H1 (cell line): ENCODE measurements around the gene CCDC174. TPM values are rescaled to one million over a fixed set of nuclear protein-coding genes. Genes with fewer than 3 reads are reported as not detected.

Experiments used
- ASH2L ChIP-seq: fragments of 200-600, 300-600 bp; sonication (generic); IDR thresholded peaks from one replicate; pipeline ENCODE4 v1.7.1; 2017; ENCODE audit warnings: low read length
- CHD2 ChIP-seq: IDR thresholded peaks from 2 replicates; pipeline ENCODE4 v1.6.1; 2012; ENCODE audit warnings: low read length, improper control_type of control experiment
- CREB1 ChIP-seq: IDR thresholded peaks from 2 replicates; pipeline ENCODE4 v1.6.1; 2012; ENCODE audit warnings: inconsistent platforms
- GTF2F1 ChIP-seq: IDR thresholded peaks from 2 replicates; pipeline ENCODE4 v1.6.1; 2012; ENCODE audit warnings: low read depth, low read length, improper control_type of control experiment, borderline replicate concordance
- KDM5A ChIP-seq: fragments of 200-600 bp; IDR thresholded peaks from 2 replicates; pipeline ENCODE4 v1.7.1; 2012; ENCODE audit warnings: mild to moderate bottlenecking, low read length, inconsistent platforms, mixed read lengths
- POLR2AphosphoS5 ChIP-seq: IDR thresholded peaks from 2 replicates; pipeline ENCODE4 v1.6.1; 2011; ENCODE audit warnings: low read depth, low read length
- POU5F1 ChIP-seq: IDR thresholded peaks from 2 replicates; pipeline ENCODE4 v1.6.1; 2011; ENCODE audit warnings: low read depth, mild to moderate bottlenecking, low read length, moderate library complexity
- TEAD4 ChIP-seq: IDR thresholded peaks from 2 replicates; pipeline ENCODE4 v1.6.1; 2012; ENCODE audit warnings: low read depth, low read length, inconsistent platforms, mixed read lengths
- polyA plus RNA-seq, 7 experiments: library from polyadenylated mRNA; depleted of rRNA in 3 of 7; stranded (reverse) in 5 of 7; unstranded in 2 of 7; fragments of >200 nt in 5 of 7; fragments of 200-250 nt in 2 of 7; gene quantifications; 1 replicate in 5 of 7; 2 replicates in 1 of 7; 4 replicates in 1 of 7; pipeline versions ENCODE4 v1.2.1 to v1.2.3, GENCODE V29; 2011 to 2013; ENCODE audit warnings: missing spikeins in 2 of 7, mixed read lengths in 2 of 7
- total RNA-seq: library from RNA; stranded (reverse); fragmentation: NEBNext Ultra II Directional; extraction: Animal tissue kit (Norgen Biotek cat#: 25700); gene quantifications from 2 replicates; pipeline ENCODE4 v1.2.1, GENCODE V29; 2021
- TF ChIP-seq, protein P1 (sequence below): fragments of 300-600 bp; sonication (generic); IDR thresholded peaks from 2 replicates; pipeline ENCODE4 v1.7.1; 2012; ENCODE audit warnings: low read length, moderate library complexity, mild to moderate bottlenecking, inconsistent platforms; ENCODE audit not compliant: insufficient replicate concordance

CCDC174 gene
- total and polyA plus RNA-seq, 2 of the 8 experiments (the other 6 are each of a cell fraction or from before 2014, with no cell fraction given): 3.5 to 11.9 TPM

DNA sequence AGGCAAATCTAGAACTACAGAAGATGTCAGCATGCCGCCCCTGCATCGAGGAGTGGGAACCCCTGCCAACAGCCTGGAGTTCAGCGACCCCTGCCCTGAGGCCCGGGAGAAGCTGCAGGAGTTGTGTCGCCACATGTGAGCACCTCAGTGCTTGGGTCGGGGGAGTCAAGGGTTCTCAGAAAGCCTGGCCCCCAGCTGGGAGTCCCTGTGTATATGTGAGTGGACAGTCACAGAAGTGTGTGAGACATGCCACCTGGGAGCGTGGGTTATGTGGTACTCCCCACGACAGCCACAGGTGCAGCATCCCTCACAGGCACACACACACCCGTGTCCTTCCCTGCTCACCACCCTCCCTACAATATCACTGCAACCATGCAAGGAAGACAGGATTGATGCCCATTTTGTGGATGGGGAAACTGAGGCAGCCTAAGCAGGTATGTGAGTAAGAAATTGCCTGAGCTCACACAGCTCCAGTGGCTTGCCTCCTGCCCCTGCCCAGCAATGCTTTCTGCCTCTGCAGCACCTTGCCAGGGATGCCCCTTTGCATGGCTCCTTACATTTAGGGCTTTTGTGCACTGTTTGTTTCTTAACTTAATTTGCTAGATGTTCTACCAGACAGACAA is 51.7 kb downstream of the CCDC174 start (continued):
- TF ChIP-seq, protein P1, sequence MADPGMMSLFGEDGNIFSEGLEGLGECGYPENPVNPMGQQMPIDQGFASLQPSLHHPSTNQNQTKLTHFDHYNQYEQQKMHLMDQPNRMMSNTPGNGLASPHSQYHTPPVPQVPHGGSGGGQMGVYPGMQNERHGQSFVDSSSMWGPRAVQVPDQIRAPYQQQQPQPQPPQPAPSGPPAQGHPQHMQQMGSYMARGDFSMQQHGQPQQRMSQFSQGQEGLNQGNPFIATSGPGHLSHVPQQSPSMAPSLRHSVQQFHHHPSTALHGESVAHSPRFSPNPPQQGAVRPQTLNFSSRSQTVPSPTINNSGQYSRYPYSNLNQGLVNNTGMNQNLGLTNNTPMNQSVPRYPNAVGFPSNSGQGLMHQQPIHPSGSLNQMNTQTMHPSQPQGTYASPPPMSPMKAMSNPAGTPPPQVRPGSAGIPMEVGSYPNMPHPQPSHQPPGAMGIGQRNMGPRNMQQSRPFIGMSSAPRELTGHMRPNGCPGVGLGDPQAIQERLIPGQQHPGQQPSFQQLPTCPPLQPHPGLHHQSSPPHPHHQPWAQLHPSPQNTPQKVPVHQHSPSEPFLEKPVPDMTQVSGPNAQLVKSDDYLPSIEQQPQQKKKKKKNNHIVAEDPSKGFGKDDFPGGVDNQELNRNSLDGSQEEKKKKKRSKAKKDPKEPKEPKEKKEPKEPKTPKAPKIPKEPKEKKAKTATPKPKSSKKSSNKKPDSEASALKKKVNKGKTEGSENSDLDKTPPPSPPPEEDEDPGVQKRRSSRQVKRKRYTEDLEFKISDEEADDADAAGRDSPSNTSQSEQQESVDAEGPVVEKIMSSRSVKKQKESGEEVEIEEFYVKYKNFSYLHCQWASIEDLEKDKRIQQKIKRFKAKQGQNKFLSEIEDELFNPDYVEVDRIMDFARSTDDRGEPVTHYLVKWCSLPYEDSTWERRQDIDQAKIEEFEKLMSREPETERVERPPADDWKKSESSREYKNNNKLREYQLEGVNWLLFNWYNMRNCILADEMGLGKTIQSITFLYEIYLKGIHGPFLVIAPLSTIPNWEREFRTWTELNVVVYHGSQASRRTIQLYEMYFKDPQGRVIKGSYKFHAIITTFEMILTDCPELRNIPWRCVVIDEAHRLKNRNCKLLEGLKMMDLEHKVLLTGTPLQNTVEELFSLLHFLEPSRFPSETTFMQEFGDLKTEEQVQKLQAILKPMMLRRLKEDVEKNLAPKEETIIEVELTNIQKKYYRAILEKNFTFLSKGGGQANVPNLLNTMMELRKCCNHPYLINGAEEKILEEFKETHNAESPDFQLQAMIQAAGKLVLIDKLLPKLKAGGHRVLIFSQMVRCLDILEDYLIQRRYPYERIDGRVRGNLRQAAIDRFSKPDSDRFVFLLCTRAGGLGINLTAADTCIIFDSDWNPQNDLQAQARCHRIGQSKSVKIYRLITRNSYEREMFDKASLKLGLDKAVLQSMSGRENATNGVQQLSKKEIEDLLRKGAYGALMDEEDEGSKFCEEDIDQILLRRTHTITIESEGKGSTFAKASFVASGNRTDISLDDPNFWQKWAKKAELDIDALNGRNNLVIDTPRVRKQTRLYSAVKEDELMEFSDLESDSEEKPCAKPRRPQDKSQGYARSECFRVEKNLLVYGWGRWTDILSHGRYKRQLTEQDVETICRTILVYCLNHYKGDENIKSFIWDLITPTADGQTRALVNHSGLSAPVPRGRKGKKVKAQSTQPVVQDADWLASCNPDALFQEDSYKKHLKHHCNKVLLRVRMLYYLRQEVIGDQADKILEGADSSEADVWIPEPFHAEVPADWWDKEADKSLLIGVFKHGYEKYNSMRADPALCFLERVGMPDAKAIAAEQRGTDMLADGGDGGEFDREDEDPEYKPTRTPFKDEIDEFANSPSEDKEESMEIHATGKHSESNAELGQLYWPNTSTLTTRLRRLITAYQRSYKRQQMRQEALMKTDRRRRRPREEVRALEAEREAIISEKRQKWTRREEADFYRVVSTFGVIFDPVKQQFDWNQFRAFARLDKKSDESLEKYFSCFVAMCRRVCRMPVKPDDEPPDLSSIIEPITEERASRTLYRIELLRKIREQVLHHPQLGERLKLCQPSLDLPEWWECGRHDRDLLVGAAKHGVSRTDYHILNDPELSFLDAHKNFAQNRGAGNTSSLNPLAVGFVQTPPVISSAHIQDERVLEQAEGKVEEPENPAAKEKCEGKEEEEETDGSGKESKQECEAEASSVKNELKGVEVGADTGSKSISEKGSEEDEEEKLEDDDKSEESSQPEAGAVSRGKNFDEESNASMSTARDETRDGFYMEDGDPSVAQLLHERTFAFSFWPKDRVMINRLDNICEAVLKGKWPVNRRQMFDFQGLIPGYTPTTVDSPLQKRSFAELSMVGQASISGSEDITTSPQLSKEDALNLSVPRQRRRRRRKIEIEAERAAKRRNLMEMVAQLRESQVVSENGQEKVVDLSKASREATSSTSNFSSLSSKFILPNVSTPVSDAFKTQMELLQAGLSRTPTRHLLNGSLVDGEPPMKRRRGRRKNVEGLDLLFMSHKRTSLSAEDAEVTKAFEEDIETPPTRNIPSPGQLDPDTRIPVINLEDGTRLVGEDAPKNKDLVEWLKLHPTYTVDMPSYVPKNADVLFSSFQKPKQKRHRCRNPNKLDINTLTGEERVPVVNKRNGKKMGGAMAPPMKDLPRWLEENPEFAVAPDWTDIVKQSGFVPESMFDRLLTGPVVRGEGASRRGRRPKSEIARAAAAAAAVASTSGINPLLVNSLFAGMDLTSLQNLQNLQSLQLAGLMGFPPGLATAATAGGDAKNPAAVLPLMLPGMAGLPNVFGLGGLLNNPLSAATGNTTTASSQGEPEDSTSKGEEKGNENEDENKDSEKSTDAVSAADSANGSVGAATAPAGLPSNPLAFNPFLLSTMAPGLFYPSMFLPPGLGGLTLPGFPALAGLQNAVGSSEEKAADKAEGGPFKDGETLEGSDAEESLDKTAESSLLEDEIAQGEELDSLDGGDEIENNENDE: no peak
- TF ChIP-seq CREB1: no peak
- TF ChIP-seq ASH2L: no peak
- no peak for TF ChIP-seq KDM5A
- no peak for TF ChIP-seq POU5F1
- TF ChIP-seq TEAD4: no peak
- TF ChIP-seq POLR2AphosphoS5: no peak
- no peak for TF ChIP-seq GTF2F1
- TF ChIP-seq CHD2: no peak
